ENCODE results near the gene KCTD15.

Gene KCTD15

GRCh38 chr19:33862981-33863380 lies 66.3 kb downstream of the KCTD15 start:
- DNase-seq, result no peak

GRCh38 chr19:33863436-33863835 lies 66.8 kb downstream of the KCTD15 start:
- DNase-seq, result no peak

GRCh38 chr19:33864311-33864850 lies 67.7 kb downstream of the KCTD15 start:
- no peak for DNase-seq

GRCh38 chr19:33865306-33865705 lies 68.6 kb downstream of the KCTD15 start:
- DNase-seq, result no peak

All from NCI-H2029 (cell line).